IPS DF 6.9 (cell line): Measurements from ENCODE around the gene CYTH1.

ENCODE experiments used
- DNase-seq: peaks from one replicate; pipeline ENCODE4 v3.0.0-alpha.2; 2013; ENCODE audit warnings: low read depth, low spot score
- H3K27ac ChIP-seq: one replicate; pipeline ENCODE4 v1.5.1; 2013; ENCODE audit warnings: low read length, control low read depth
- H3K27me3 ChIP-seq: 2 replicates; pipeline ENCODE4 v1.6.1; 2013; ENCODE audit warnings: mild to moderate bottlenecking, low read length; ENCODE audit not compliant: control insufficient read depth, insufficient read depth
- H3K36me3 ChIP-seq: 2 replicates; pipeline ENCODE4 v1.6.1; 2013; ENCODE audit warnings: low read length; ENCODE audit not compliant: control insufficient read depth, insufficient read depth
- H3K4me1 ChIP-seq: 2 replicates; pipeline ENCODE4 v1.6.1; 2013; ENCODE audit warnings: low read length; ENCODE audit not compliant: control insufficient read depth, insufficient read depth
- H3K4me3 ChIP-seq: 2 replicates; pipeline ENCODE4 v1.5.1; 2013; ENCODE audit warnings: mild to moderate bottlenecking, low read length
- H3K9me3 ChIP-seq: 2 replicates; pipeline ENCODE4 v1.6.1; 2013; ENCODE audit warnings: low read length, inconsistent platforms; ENCODE audit not compliant: control insufficient read depth, insufficient read depth
- WGBS: extraction: QIAGEN DNeasy Blood & Tissue Kit; methylation state at CpG from one replicate; pipeline ENCODE4 v1.1.7; 2013; ENCODE audit warnings: mixed read lengths, missing lambda C conversion rate; ENCODE audit not compliant: insufficient read length, insufficient coverage; 5-methylcytosine and 5-hydroxymethylcytosine counted together

The CYTH1 gene

DNA sequence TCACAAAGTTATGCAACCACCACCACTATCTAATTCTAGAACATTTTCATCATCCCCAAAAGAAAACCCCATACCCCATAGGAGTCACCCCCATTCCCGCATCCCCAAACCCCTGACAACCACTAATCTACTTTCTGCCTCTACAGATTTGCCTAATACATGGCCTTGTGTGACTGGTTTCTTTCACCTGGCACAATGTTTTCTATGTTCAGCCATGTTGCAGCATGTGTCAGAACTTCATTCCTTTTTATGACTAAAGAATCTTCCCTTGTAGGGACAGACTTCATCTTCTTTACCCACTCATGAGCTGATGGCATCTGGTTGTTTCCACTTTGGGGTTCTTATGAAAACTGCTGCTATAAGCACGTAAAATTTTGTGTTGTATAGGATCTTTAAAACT, 34.6 kb downstream of the CYTH1 start:
- no peak overlapping the region for H3K27ac ChIP-seq
- no peak for DNase-seq
- H3K4me1 ChIP-seq = peaks cover 3% of the 10 kb centered on the region; the same call in 1 of the 2 replicates
- WGBS = no CpG with 5 or more reads among the region's 2 CpGs
- H3K36me3 ChIP-seq = no peaks in the 10 kb centered on the region
- H3K27me3 ChIP-seq = no peaks in the 10 kb centered on the region
- H3K4me3 ChIP-seq = no peak overlapping the region
- no peaks in the 10 kb centered on the region for H3K9me3 ChIP-seq

DNA sequence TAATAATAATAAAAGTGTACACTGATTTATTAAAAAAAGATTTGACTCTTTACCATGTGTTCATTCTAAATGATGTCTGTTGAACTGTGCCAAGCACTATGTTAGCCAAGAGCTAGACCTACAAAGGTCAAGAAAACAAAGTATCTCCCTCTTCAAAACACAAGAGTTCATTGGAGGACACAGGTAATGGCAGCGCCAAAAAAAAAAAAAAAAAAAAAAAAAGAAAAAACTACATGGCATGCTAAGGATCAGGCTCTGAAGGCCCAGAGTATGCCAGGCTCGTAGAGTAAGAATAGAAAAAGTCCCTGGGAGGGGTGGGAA, 35.2 kb downstream of the CYTH1 start:
- H3K9me3 ChIP-seq = no peaks in the 10 kb centered on the region
- no CpG with 5 or more reads among the region's 2 CpGs for WGBS
- DNase-seq = no peak
- no peak overlapping the region for H3K27ac ChIP-seq
- no peaks in the 10 kb centered on the region for H3K36me3 ChIP-seq
- H3K27me3 ChIP-seq = no peaks in the 10 kb centered on the region
- no peak overlapping the region for H3K4me3 ChIP-seq
- peaks cover 3% of the 10 kb centered on the region; the same call in 1 of the 2 replicates for H3K4me1 ChIP-seq

DNA sequence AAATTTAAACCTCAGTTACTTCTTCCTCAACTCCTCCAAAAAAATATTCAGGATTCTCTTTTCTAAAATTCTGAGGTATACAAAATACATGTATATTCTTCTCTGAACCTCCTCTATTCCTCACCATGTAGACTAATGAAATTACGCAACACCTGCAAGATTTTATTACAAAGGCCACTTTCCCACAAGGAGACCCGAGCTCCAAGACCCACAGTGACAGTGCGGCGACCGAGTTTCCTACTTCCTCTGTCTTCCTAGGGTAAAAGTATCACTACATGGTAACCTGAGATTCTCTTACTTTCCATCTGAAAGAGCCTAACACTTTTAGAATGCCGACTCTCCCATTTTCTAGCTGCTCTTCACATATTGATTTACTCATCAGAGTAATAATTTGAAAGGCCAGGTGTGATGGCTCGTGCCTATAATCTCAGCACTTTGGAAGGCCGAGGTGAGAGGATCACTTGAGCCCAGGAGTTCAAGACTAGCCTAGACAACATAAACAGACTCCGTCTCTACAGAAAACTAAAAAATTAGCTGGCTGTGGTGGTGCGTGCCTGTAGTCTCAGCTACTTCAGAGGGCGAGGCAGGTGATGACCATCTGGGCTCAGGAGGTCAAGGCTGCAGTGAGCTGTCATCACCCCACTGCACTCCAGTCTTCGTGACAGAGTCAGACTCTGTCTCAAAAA, 35.7 kb downstream of the CYTH1 start:
- peaks cover 3% of the 10 kb centered on the region; the same call in 1 of the 2 replicates for H3K4me1 ChIP-seq
- no CpG with 5 or more reads among the region's 12 CpGs for WGBS
- no peak for DNase-seq

DNA sequence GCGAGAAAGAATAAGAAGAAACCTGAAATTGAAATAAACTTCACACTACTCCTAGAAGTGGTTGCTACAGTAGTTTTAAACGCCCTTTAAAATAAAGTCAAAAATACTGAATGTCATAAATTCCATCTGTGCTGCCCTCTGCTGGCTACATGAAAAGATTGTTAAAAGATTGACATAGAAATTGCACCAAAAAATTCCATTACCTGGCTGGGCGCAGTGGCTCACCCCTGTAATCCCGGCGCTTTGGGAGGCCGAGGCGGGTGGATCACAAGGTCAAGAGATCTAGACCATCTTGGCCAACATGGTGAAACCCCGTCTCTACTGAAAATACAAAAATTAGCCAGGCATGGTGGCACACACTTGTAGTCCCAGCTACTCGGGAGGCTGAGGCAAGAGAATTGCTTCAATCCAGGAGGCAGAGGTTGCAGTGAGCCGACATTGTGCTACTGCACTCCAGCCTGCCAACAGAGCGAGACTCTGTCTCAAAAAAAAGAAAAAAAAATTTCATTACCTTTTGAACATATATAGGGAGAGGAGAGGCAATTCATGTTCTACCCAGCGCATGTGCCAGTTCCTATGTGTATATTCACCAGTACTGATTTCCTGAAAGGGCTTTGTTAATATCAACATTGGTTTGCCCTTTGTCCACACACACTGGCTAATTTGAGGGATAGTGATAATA, 36.5 kb downstream of the CYTH1 start:
- WGBS = no CpG with 5 or more reads among the region's 12 CpGs
- H3K4me1 ChIP-seq = peaks cover 3% of the 10 kb centered on the region; the same call in 1 of the 2 replicates
- DNase-seq = no peak

More for the DNA sequence above, 35.7 kb downstream of the CYTH1 start:
- no peaks in the 10 kb centered on the region for H3K27me3 ChIP-seq
- H3K27ac ChIP-seq = no peak overlapping the region
- no peaks in the 10 kb centered on the region for H3K36me3 ChIP-seq
- H3K4me3 ChIP-seq = no peak overlapping the region
- H3K9me3 ChIP-seq = no peaks in the 10 kb centered on the region

DNA sequence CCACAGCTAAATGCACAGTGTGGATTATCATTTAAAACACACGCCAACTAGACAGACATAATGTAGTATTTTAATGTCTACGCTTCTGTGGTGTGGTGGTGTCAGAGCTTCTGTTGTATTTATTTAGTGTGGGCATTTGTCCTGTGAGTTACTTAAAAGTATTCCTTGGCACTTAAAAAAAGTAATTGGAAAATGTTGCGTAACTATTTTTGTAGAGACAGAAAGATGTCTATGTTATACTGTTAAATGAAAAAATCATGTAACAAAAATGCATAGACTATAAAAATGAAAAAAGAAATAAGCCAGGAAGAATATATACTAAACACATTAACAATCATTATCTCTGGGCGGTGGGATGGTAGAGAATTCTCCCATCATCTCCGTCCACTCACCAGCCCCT, 39.2 kb downstream of the CYTH1 start:
- no peaks in the 10 kb centered on the region for H3K27me3 ChIP-seq
- DNase-seq = no peak
- no peaks in the 10 kb centered on the region for H3K9me3 ChIP-seq
- WGBS = no CpG with 5 or more reads among the region's 5 CpGs
- no peak overlapping the region for H3K27ac ChIP-seq
- no peaks in the 10 kb centered on the region for H3K36me3 ChIP-seq
- no peak overlapping the region for H3K4me3 ChIP-seq
- peaks cover 3% of the 10 kb centered on the region; the same call in 1 of the 2 replicates for H3K4me1 ChIP-seq

More for the DNA sequence above, 36.5 kb downstream of the CYTH1 start:
- H3K4me3 ChIP-seq = no peak overlapping the region
- no peaks in the 10 kb centered on the region for H3K9me3 ChIP-seq
- no peaks in the 10 kb centered on the region for H3K36me3 ChIP-seq
- H3K27me3 ChIP-seq = no peaks in the 10 kb centered on the region
- no peak overlapping the region for H3K27ac ChIP-seq

DNA sequence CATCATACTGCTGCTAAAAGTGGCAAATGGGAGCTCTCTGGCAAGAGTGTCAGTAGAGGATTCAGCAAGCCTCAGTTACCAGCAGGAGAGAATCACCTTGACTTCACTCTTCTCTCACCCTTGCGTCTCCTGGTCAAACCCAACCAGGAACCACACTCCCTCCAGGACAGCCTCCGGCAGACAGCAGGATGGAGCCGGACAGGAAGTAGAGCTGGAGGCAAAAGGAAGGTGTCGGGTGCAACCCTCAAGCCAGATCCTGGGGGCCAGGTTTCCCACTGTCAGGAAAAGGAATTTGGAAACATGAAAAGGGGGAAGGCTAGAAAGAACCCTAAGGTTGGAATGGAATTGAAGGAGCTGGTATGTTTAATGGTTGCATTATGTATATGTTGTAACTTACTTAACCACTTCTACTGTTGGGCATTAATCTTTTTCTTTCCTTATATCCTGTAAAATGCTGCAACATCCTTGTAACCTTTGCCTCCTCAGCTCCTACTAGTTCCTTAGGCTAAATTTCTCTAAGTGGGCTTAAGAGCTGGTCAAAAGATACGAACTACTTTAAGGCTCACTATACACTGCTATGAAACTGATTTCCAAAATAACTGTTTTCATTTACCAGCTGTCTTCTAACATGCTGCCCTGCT, 40.3 kb downstream of the CYTH1 start:
- Histone ChIP-seq H3K36me3 (no peaks in the 10 kb centered on the region), H3K27me3 (no peaks in the 10 kb centered on the region), H3K4me1 (peaks cover 3% of the 10 kb centered on the region; the same call in 1 of the 2 replicates), H3K4me3 (no peak overlapping the region), H3K27ac (no peak overlapping the region), H3K9me3 (no peaks in the 10 kb centered on the region)
- DNase-seq = no peak
- WGBS = no CpG with 5 or more reads among the region's 5 CpGs

DNA sequence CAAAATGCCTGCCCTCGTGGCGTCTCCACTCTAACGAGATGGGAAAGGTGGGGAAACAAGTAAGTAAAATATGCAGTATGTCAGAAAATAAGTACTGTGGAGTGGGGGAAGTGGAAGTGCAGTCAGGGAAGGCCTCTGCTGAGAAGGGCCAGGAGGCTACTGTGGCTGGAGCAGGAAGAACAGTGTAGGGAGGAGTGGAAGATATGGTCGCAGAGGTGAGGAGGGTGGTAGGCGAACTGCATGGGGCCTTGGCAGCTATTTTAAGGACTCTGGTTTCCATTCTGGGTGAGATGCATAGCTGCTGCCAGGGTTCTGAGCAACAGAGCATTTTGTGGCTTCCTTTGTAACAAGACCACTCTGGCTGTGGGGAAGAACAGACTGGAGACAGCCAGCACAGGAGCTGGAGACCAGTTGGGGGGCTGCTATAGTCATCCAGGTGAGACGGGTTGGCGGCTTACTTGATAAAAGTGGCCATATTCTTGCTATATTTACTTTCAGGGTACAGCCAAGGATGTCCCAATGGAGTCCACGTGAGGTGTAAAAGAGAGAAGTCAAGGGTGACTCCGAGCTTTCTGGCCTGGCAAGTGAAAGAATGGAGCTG, 42.6 kb downstream of the CYTH1 start:
- Histone ChIP-seq H3K4me3 (no peak overlapping the region), H3K9me3 (no peaks in the 10 kb centered on the region), H3K36me3 (no peaks in the 10 kb centered on the region), H3K4me1 (no peaks in the 10 kb centered on the region), H3K27ac (no peak overlapping the region), H3K27me3 (no peaks in the 10 kb centered on the region)
- WGBS = no CpG with 5 or more reads among the region's 9 CpGs
- DNase-seq = no peak

DNA sequence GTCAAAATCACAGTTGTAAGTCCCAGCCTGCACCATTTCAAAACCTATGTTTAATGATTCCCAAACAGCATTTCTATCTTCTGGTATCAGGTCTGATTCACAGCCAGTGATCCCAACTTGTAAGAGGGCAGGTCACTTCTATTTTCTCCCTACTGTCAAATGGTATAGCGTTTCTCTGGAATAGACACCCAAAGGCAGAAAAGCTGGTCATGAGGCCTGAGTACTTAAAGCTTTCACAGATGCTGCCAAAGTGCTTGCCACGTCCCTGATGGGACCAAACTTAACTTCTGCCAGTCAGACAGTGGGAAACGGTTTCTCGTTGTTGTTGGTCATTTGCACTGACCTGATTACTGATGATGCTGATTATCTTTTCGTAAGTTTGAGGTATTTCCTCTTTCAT, 43.4 kb downstream of the CYTH1 start:
- Histone ChIP-seq H3K4me1 (no peaks in the 10 kb centered on the region), H3K36me3 (no peaks in the 10 kb centered on the region), H3K4me3 (no peak overlapping the region), H3K27me3 (no peaks in the 10 kb centered on the region), H3K27ac (no peak overlapping the region), H3K9me3 (no peaks in the 10 kb centered on the region)
- WGBS = no CpG with 5 or more reads among the region's 5 CpGs
- no peak for DNase-seq

DNA sequence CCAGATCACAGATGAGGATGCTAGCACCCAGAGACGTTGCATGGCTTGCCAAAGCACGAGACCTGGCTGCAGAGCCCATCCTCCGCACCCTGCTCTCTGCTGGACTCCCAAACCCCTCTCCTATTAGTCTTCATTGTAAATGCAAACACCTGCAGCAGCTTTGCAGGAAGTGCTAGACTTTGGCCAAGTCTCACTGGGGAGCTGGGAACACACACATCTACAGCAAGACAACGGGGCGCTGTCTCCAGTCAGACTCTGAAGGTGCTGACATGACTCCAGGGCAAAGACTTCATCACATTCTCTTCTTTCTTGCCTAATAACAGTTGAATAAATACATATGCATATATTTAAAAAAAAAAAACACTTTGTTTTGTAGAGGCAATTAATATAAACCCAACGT, 43.8 kb downstream of the CYTH1 start:
- no CpG with 5 or more reads among the region's 6 CpGs for WGBS
- no peaks in the 10 kb centered on the region for H3K9me3 ChIP-seq
- no peak for DNase-seq
- no peak overlapping the region for H3K27ac ChIP-seq
- no peak overlapping the region for H3K4me3 ChIP-seq
- no peaks in the 10 kb centered on the region for H3K27me3 ChIP-seq
- H3K36me3 ChIP-seq = no peaks in the 10 kb centered on the region
- no peaks in the 10 kb centered on the region for H3K4me1 ChIP-seq

DNA sequence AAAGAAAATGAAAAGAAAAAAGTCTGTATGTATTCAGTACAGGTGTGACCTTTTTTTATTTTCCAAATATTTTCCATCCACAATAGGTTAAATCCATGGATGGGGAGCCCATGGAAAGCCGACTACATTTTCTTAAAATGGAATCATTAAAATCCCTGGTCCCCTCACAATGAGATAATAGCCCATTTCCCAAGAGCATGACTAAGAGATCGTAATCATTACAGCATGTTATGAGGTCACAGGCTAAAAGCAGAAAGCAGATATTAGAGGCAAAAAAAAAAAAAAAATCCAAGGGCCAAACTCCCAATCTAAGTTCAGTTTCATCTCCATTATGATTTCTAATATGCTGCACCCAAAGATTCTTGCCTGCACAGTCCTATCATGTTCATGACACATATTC, 44.7 kb downstream of the CYTH1 start:
- Histone ChIP-seq H3K27me3 (no peaks in the 10 kb centered on the region), H3K9me3 (no peaks in the 10 kb centered on the region), H3K4me3 (no peak overlapping the region), H3K4me1 (no peaks in the 10 kb centered on the region), H3K36me3 (no peaks in the 10 kb centered on the region), H3K27ac (no peak overlapping the region)
- DNase-seq = no peak
- no CpG with 5 or more reads among the region's 2 CpGs for WGBS
